NT2/D1 (cell line): ENCODE measurements around the gene UNC5B.

Experiments used
- YY1 ChIP-seq: IDR thresholded peaks from 2 replicates; pipeline ENCODE4 v1.6.1; 2011; ENCODE audit not compliant: insufficient read length, insufficient read depth
- ZNF274 ChIP-seq: IDR thresholded peaks from 2 replicates; pipeline ENCODE4 v1.6.1; 2011; ENCODE audit warnings: mild to moderate bottlenecking, low read depth, low read length

DNA sequence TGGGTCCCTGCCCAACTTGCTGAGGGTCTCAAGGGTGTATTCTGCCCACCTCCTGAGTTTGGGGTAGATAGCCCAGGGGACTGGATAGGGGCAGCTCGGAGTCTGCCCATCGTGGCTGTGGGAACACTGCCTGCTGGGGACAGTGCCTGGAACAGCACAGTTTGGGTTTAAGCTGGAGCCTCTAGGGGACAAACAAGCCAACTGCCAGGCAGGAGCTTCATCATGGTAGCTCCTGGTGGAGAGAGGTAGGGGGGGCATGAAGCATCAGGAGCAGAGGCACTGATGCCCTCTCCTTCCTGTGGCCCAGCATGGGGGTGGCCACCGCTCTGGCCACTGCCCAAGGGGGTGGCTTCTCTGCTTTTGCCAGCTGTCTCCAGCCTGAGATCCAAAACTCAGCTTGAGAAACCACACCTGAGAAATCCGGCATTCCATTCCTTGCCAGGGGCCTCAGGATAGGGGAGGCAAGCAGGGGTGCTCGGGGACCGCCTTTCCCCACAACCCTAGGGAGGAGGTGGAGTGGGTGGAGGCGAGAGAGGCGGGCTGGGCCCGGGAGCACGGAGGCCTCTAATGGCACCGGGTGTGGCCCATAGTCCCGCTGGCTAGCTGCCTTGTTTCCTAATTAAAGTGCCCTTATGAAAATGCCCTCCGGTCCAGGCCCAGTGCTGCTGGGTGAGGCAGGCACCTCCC lies 47.6 kb downstream of the UNC5B start:
- TF ChIP-seq YY1 (no peak), ZNF274 (no peak)
